Activated T-helper 1 cell treated with anti-CD3 and anti-CD28 coated beads, Interleukin-12 subunit alpha, Interleukin-12 subunit beta, Interleukin-2, Interleukin-4 antibody, amounts not matched to agents 30 ng/mL and 10 ng/mL and 1 ng/mL, durations not matched to agents 14 hours and 24 hours and 36 hours (primary cell): ENCODE data around the gene FRK. TPM values are rescaled to one million over a fixed set of nuclear protein-coding genes. Genes with fewer than 3 reads are reported as not detected.
"Not testable (repeated sequence)": the region's sequence is repeated elsewhere in the genome, so short reads cannot be mapped to it uniquely, and the experiment has no call there.

Experiments
- DNase-seq: peaks from one replicate; pipeline ENCODE4 v3.0.0; 2021; ENCODE audit warnings: low spot score
- H3K27ac Mint-ChIP-seq: one replicate; pipeline ENCODE4 v1.8.0; 2021; ENCODE audit warnings: mild to moderate bottlenecking, mixed read lengths
- H3K27me3 Mint-ChIP-seq: one replicate; pipeline ENCODE4 v1.8.0; 2022; ENCODE audit warnings: mild to moderate bottlenecking, moderate library complexity, mixed read lengths; ENCODE audit not compliant: insufficient read depth
- H3K36me3 Mint-ChIP-seq: one replicate; pipeline ENCODE4 v1.8.0; 2021; ENCODE audit warnings: low read depth, mixed read lengths
- H3K4me1 Mint-ChIP-seq: one replicate; pipeline ENCODE4 v1.8.0; 2021; ENCODE audit warnings: low read depth, mixed read lengths
- H3K4me3 Mint-ChIP-seq: one replicate; pipeline ENCODE4 v1.8.0; 2021; ENCODE audit warnings: mild to moderate bottlenecking, moderate library complexity, mixed read lengths
- H3K9me3 Mint-ChIP-seq: one replicate; pipeline ENCODE4 v1.8.0; 2021; ENCODE audit warnings: mixed read lengths
- intact Hi-C: fragments of 100-400 bp; cut with micrococcal nuclease; formaldehyde crosslinking; loops from one replicate; pipeline ENCODE4 v1.15.1; 2024
- total RNA-seq: library from RNA; stranded (reverse); gene quantifications from 2 replicates; pipeline ENCODE4 v1.2.3, GENCODE V29; 2022

FRK gene
- total RNA-seq, 1 donor from 2014 or later = not detected

- DNase-seq = no peak
- intact Hi-C loops = loop anchor here (10.0 kb wide), 1 partner anchor 900 kb away; no protein-coding TSS in a partner anchor
- Mint-ChIP-seq H3K27ac (no peak overlapping the region), H3K4me3 (no peak overlapping the region), H3K4me1 (peaks cover 18% of the 10 kb centered on the region), H3K27me3 (no peaks in the 10 kb centered on the region), H3K9me3 (no peaks in the 10 kb centered on the region), H3K36me3 (no peaks in the 10 kb centered on the region)
These were observed 166.2 kb downstream of the FRK start for GRCh38 chr6:115894426-115894992.

GRCh38 chr6:115891750-115892149 lies 168.9 kb downstream of the FRK start:
- DNase-seq = no peak
- Mint-ChIP-seq H3K4me3 (no peak overlapping the region), H3K4me1 (peaks cover 18% of the 10 kb centered on the region), H3K27me3 (no peaks in the 10 kb centered on the region), H3K27ac (no peak overlapping the region), H3K9me3 (no peaks in the 10 kb centered on the region), H3K36me3 (no peaks in the 10 kb centered on the region)
- intact Hi-C loops = loop anchor here (2.0 to 10.0 kb wide), 2 partner anchors 209 to 897 kb away; partner anchors contain the start of gene NT5DC1

- Mint-ChIP-seq H3K27ac (peak overlapping the region; percentile 41), H3K27me3 (no peaks in the 10 kb centered on the region), H3K4me1 (peaks cover 18% of the 10 kb centered on the region), H3K9me3 (no peaks in the 10 kb centered on the region), H3K36me3 (no peaks in the 10 kb centered on the region), H3K4me3 (no peak overlapping the region)
- intact Hi-C loops = loop anchor here (2.0 to 10.0 kb wide), 2 partner anchors 210 to 896 kb away; partner anchors contain the start of gene NT5DC1
- no peak for DNase-seq
These were observed 169.5 kb downstream of the FRK start for GRCh38 chr6:115891111-115891669.

GRCh38 chr6:115890238-115890637 lies 170.5 kb downstream of the FRK start:
- DNase-seq = no peak
- H3K4me3 Mint-ChIP-seq = no peak overlapping the region
- H3K36me3 Mint-ChIP-seq = no peaks in the 10 kb centered on the region
- H3K9me3 Mint-ChIP-seq = no peaks in the 10 kb centered on the region
- H3K27ac Mint-ChIP-seq = no peak overlapping the region
- intact Hi-C loops = loop anchor here (2.0 to 10.0 kb wide), 2 partner anchors 211 to 895 kb away; partner anchors contain the start of gene NT5DC1
- peaks cover 18% of the 10 kb centered on the region for H3K4me1 Mint-ChIP-seq
- no peaks in the 10 kb centered on the region for H3K27me3 Mint-ChIP-seq

- H3K9me3 Mint-ChIP-seq, H3K36me3 Mint-ChIP-seq, H3K4me3 Mint-ChIP-seq, H3K27me3 Mint-ChIP-seq, DNase-seq, intact Hi-C loops, H3K27ac Mint-ChIP-seq: not testable (repeated sequence)
- H3K4me1 Mint-ChIP-seq = peaks cover 18% of the 10 kb centered on the region
These were observed 171.8 kb downstream of the FRK start for GRCh38 chr6:115888687-115889470.

- Mint-ChIP-seq H3K27ac (no peak overlapping the region), H3K4me1 (peaks cover 18% of the 10 kb centered on the region), H3K27me3 (no peaks in the 10 kb centered on the region), H3K36me3 (no peaks in the 10 kb centered on the region), H3K9me3 (no peaks in the 10 kb centered on the region), H3K4me3 (no peak overlapping the region)
- no peak for DNase-seq
- intact Hi-C loops = no loop called here
These were observed 172.8 kb downstream of the FRK start for GRCh38 chr6:115887891-115888290.

- no peaks in the 10 kb centered on the region for H3K36me3 Mint-ChIP-seq
- H3K4me1 Mint-ChIP-seq = peaks cover 11% of the 10 kb centered on the region
- intact Hi-C loops = no loop called here
These were observed 174.9 kb downstream of the FRK start for GRCh38 chr6:115885636-115886366.

GRCh38 chr6:115882771-115883170 lies 177.9 kb downstream of the FRK start:
- DNase-seq = no peak
- Mint-ChIP-seq H3K4me1 (no peaks in the 10 kb centered on the region), H3K4me3 (no peak overlapping the region), H3K27me3 (no peaks in the 10 kb centered on the region), H3K27ac (no peak overlapping the region), H3K9me3 (no peaks in the 10 kb centered on the region), H3K36me3 (no peaks in the 10 kb centered on the region)
- intact Hi-C loops = no loop called here

More at GRCh38 chr6:115885636-115886366, 174.9 kb downstream of the FRK start:
- Mint-ChIP-seq H3K27me3 (no peaks in the 10 kb centered on the region), H3K9me3 (no peaks in the 10 kb centered on the region), H3K4me3 (no peak overlapping the region), H3K27ac (no peak overlapping the region)
- no peak for DNase-seq

- H3K4me1 Mint-ChIP-seq = no peaks in the 10 kb centered on the region
- H3K27me3 Mint-ChIP-seq = no peaks in the 10 kb centered on the region
- no peak for DNase-seq
- H3K36me3 Mint-ChIP-seq = no peaks in the 10 kb centered on the region
- no peak overlapping the region for H3K4me3 Mint-ChIP-seq
- H3K9me3 Mint-ChIP-seq = no peaks in the 10 kb centered on the region
- no peak overlapping the region for H3K27ac Mint-ChIP-seq
- intact Hi-C loops = no loop called here
These were observed 178.5 kb downstream of the FRK start for GRCh38 chr6:115882174-115882573.

Other genes with a start within 250 kb of the FRK start
- 30.1 and 37.2 TPM in 2 replicates for gene NT5DC1, start 40.0 kb upstream of the FRK start, total RNA-seq
- gene COL10A1, start 65.2 kb upstream of the FRK start, total RNA-seq = not detected in 2 replicates
- gene TSPYL4, start 193.2 kb upstream of the FRK start, total RNA-seq = 20.4 and 21.4 TPM in 2 replicates
- gene TSPYL1, start 219.0 kb upstream of the FRK start, total RNA-seq = 41.8 and 43.5 TPM in 2 replicates